ENCODE results near the gene ME1. TPM values are rescaled to one million over a fixed set of nuclear protein-coding genes. Genes with fewer than 3 reads are reported as not detected.

Gene ME1
- total and polyA plus RNA-seq, 9 of the 15 experiments (the other 6 are each of a cell fraction or from before 2014, with no cell fraction given), result 3.2 to 10.4 (median 5.5) TPM

GRCh38 chr6:83467620-83468036 lies 36.8 kb upstream of the ME1 start (continued):
- TF ChIP-seq ZNF609 (CRISPR knock-in tag; IDR thresholded peaks at IDR 0.05; ENCODE audit: borderline replicate concordance), result no peak
- TF ChIP-seq PTTG1 (tag; IDR thresholded peaks at IDR 0.05; ENCODE audit: low read depth), result no peak
- TF ChIP-seq HBP1 (CRISPR knock-in tag; IDR thresholded peaks at IDR 0.05), result no peak
- no peak for TF ChIP-seq KLF13 (tag; IDR thresholded peaks at IDR 0.05; ENCODE audit: borderline replicate concordance, low read depth)
- no peak for TF ChIP-seq EWSR1 (IDR thresholded peaks at IDR 0.05; ENCODE audit: borderline replicate concordance, low read depth, partially characterized antibody)
- TF ChIP-seq ZBTB33 (CRISPR knock-in tag; IDR thresholded peaks at IDR 0.05), result no peak
- 0 out of 4 replicates have a peak, but pooled peaks of 1 of the 2 experiments have one; percentile 28 for TF ChIP-seq RCOR1 (IDR thresholded peaks at IDR 0.05; ENCODE audit: borderline replicate concordance in 1 of 2, low read depth in 2 of 2, low read length in 2 of 2)
- TF ChIP-seq BRF2 (IDR thresholded peaks at IDR 0.05; ENCODE audit: borderline replicate concordance, insufficient read depth, insufficient read length), result no peak
- no peak for TF ChIP-seq ZNF282 (CRISPR knock-in tag; IDR thresholded peaks at IDR 0.05)
- TF ChIP-seq NCOA2 (IDR thresholded peaks at IDR 0.05; ENCODE audit: partially characterized antibody in 2 of 2), result no peak

Measured in K562 (cell line).